ENCODE measurements around the gene TSPAN33.

DNA sequence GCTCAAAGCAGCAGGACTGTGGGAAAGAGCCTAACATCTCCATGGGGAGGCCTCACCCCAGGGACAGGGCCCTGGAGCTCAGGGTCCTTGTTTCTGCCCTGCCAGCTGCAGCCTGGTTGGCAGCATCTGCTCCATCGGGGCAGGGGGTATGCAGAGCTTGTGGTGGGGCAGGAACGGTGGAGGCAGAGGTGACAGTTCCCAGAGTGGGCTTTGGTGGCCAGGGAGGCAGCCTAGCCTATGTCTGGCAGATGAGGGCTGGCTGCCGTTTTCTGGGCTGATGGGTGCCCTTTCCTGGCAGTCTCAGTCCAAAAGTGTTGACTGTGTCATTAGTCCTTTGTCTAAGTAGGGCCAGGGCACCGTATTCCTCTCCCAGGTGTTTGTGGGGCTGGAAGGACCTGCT, 68.1 kb downstream of the TSPAN33 start:
- no peak for TF ChIP-seq POLR2AphosphoS5 (IDR thresholded peaks at IDR 0.05)
- no peak for TF ChIP-seq POLR2A (IDR thresholded peaks at IDR 0.05)
